ENCODE measurements around the gene CLDND2. TPM values are rescaled to one million over a fixed set of nuclear protein-coding genes. Genes with fewer than 3 reads are reported as not detected.

Gene CLDND2
- total RNA-seq, 1 donor from 2014 or later, result 0.84 TPM

DNA sequence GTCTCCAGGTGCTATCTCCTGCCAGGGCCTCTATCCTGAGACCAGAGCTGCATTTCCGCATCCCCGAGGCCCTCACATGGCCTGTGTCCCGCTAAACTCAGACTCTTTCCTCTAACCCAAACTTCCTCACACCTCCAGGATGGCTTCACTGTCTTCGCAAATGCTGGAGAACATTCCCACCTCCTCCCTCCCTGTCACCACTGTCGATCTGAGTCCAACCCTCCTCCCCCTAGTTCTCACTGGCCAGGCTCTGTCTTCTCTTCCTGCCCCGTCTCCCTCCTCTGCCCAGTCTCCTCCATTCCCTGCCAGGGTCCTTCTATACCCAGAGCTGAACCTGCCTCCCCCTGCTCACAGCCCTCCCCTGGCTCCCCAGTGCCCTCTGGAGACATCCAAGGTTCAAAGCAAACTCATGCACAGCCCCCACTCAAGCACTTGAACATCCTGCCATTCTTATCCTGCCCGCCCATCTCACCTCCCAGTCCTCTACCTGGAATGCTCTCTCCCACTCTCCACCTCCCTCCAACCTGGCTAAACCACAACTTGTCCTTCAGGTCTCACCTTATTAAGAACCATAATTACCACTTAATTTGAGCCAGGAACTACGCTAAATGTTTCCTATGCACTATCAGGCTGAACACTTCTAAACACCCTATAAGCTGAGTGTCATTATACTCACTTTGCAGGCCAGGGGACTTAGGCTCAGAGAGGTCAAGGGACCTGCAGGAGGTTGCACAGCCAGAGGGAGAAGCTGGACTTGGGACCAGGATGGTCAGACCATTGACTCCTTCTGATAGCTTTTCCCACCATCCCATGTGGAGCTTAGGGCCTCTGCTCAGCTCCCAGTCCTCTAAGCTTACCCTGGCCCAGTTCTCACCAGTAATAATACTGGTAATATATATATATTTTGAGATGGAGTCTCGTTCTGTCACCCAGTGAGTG, 25.9 kb downstream of the CLDND2 start:
- H3K79me2 ChIP-seq (ENCODE audit: insufficient read depth, low read length), result no peaks in the 10 kb centered on the region
- H3K4me3 ChIP-seq (ENCODE audit: insufficient read depth, low read depth, low read length), result no peak overlapping the region
- no peaks in the 10 kb centered on the region for H3K9me3 ChIP-seq (ENCODE audit: insufficient read depth, low read depth, low read length)
- TF ChIP-seq, protein P1, sequence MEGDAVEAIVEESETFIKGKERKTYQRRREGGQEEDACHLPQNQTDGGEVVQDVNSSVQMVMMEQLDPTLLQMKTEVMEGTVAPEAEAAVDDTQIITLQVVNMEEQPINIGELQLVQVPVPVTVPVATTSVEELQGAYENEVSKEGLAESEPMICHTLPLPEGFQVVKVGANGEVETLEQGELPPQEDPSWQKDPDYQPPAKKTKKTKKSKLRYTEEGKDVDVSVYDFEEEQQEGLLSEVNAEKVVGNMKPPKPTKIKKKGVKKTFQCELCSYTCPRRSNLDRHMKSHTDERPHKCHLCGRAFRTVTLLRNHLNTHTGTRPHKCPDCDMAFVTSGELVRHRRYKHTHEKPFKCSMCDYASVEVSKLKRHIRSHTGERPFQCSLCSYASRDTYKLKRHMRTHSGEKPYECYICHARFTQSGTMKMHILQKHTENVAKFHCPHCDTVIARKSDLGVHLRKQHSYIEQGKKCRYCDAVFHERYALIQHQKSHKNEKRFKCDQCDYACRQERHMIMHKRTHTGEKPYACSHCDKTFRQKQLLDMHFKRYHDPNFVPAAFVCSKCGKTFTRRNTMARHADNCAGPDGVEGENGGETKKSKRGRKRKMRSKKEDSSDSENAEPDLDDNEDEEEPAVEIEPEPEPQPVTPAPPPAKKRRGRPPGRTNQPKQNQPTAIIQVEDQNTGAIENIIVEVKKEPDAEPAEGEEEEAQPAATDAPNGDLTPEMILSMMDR (IDR thresholded peaks at IDR 0.05; ENCODE audit: insufficient read depth, low read depth, low read length), result no peak
- TF ChIP-seq EZH2 (IDR thresholded peaks at IDR 0.05; ENCODE audit: insufficient read depth, low read length), result no peak
- no peaks in the 10 kb centered on the region for H3K9me3 Mint-ChIP-seq (ENCODE audit: unreplicated experiment)
- H3K27me3 Mint-ChIP-seq (ENCODE audit: low read depth, unreplicated experiment), result peaks cover 17% of the 10 kb centered on the region
- H3K4me3 Mint-ChIP-seq (ENCODE audit: unreplicated experiment), result no peak overlapping the region
- no peak for FAIRE-seq
- no peak overlapping the region for H3K27ac Mint-ChIP-seq (ENCODE audit: unreplicated experiment)
- no peak overlapping the region for H3K9ac ChIP-seq (ENCODE audit: low read length)
- no peaks in the 10 kb centered on the region for H3K4me1 Mint-ChIP-seq (ENCODE audit: low read depth, unreplicated experiment)
- no peak overlapping the region for H2AFZ ChIP-seq (ENCODE audit: low read depth, low read length)
- peaks cover 15% of the 10 kb centered on the region for H3K36me3 Mint-ChIP-seq (ENCODE audit: low read depth, unreplicated experiment)
- no peak overlapping the region for H3K4me2 ChIP-seq (ENCODE audit: low read length)
- peaks cover 3% of the 10 kb centered on the region for H3K4me1 ChIP-seq (ENCODE audit: insufficient read depth, low read length)
- DNase-seq (ENCODE audit: low read depth), result no peak
- no peak overlapping the region for H3K27ac ChIP-seq (ENCODE audit: low read depth, low read length)
- H3K36me3 ChIP-seq (ENCODE audit: insufficient read depth, low read length), result no peaks in the 10 kb centered on the region
- no peaks in the 10 kb centered on the region for H4K20me1 ChIP-seq (ENCODE audit: insufficient read depth, low read length)
- H3K27me3 ChIP-seq (ENCODE audit: insufficient read depth, low read length), result no peaks in the 10 kb centered on the region

DNA sequence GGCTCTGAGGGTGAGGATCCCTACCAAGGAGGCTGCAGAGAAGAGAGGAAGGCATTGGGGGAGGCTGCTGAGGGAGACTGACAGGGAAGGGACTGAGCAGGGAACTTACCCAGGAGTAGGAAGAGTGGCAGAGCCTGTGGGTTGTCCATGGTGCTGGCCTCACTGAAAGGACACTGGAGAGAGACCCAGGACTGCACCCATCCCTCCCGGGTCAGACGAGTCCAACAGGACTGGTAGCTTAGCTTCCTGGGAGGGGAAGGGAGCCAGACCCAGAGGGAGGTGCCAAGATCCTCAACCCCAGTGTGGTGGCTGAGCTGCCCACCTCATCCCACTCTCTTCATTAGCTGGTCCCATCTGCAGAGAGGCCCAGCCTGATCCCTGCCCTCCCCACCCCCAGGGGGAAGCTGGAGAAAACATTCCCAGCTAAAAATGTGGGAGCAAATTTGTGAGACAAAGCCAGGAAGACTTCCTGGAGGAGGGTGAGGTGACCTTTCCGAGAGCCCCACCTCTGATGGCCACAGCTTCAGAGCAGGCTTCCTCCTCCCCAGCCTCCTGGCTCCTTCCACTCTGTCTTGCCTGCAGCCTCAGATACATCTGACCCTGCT, 26.7 kb downstream of the CLDND2 start, which contains the start of gene VSIG10L:
TSS of gene VSIG10L (minus strand) at position 164 of the 605 bp plus-strand sequence. CDS start at position 149, 15 bp downstream.
- Histone ChIP-seq H3K9me3 (ENCODE audit: insufficient read depth, low read depth, low read length) (no peaks in the 10 kb centered on the region), H2AFZ (ENCODE audit: low read depth, low read length) (no peak within 1 kb of the TSS), H3K4me1 (ENCODE audit: insufficient read depth, low read length) (peaks cover 3% of the 10 kb centered on the region), H3K36me3 (ENCODE audit: insufficient read depth, low read length) (no peaks in the 10 kb centered on the region), H3K27ac (ENCODE audit: low read depth, low read length) (no peak within 1 kb of the TSS), H3K79me2 (ENCODE audit: insufficient read depth, low read length) (no peaks in the 10 kb centered on the region), H3K4me3 (ENCODE audit: insufficient read depth, low read depth, low read length) (no peak within 1 kb of the TSS), H3K4me2 (ENCODE audit: low read length) (no peak within 1 kb of the TSS), H3K9ac (ENCODE audit: low read length) (no peak within 1 kb of the TSS), H3K27me3 (ENCODE audit: insufficient read depth, low read length) (no peaks in the 10 kb centered on the region), H4K20me1 (ENCODE audit: insufficient read depth, low read length) (no peaks in the 10 kb centered on the region)
- Mint-ChIP-seq H3K36me3 (ENCODE audit: low read depth, unreplicated experiment) (peaks cover 10% of the 10 kb centered on the region), H3K4me3 (ENCODE audit: unreplicated experiment) (peak within 1 kb of the TSS; percentile 74), H3K27me3 (ENCODE audit: low read depth, unreplicated experiment) (peaks cover 17% of the 10 kb centered on the region), H3K9me3 (ENCODE audit: unreplicated experiment) (no peaks in the 10 kb centered on the region), H3K4me1 (ENCODE audit: low read depth, unreplicated experiment) (no peaks in the 10 kb centered on the region), H3K27ac (ENCODE audit: unreplicated experiment) (no peak within 1 kb of the TSS)
- DNase-seq (ENCODE audit: low read depth), result no peak
- TF ChIP-seq, protein P1 (IDR thresholded peaks at IDR 0.05; ENCODE audit: insufficient read depth, low read depth, low read length), result no peak
- TF ChIP-seq EZH2 (IDR thresholded peaks at IDR 0.05; ENCODE audit: insufficient read depth, low read length), result no peak
- FAIRE-seq, result no peak

All from astrocyte (in vitro differentiated cells and primary cell).